ENCODE measurements around the gene TNFAIP8L2.
"Not testable (repeated sequence)": the region's sequence is repeated elsewhere in the genome, so short reads cannot be mapped to it uniquely, and the experiment has no call there.

The TNFAIP8L2 gene

GRCh38 chr1:151193304-151193703 is 36.9 kb downstream of the TNFAIP8L2 start:
- DNase-seq: no peak

- DNase-seq: no peak
Observed at GRCh38 chr1:151193856-151194255, 37.4 kb downstream of the TNFAIP8L2 start.

DNA sequence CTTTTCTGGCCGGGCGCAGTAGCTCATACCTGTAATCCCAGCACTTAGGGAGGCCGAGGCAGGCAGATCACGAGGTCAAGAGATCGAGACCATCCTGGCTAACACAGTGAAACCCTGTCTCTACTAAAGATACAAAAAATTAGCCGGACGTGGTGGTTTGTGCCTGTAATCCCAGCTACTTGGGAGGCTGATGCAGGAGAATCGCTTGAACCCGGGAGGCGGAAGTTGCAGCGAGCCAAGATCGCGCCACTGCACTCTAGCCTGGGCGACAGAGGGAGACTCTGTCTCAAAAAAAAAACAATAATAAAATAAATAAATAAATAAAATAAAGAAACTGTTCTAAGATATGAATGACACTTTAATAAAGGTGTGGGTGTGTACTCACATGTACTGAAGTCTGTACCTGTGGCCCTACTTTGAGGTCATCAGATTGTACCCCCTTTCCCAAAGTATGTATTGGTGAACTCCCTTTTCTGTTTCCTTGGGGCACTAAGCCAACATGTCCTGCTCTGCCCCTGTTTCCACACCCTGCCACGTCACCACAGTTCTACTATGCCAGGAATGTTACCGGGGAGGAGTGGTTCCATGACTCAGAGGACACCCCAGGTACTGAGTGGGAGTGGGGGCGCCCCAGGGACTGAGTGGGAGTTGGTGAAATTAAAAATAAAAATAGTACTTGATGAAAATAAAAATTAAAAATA is 38.6 kb downstream of the TNFAIP8L2 start:
- not testable (repeated sequence) for DNase-seq

DNA sequence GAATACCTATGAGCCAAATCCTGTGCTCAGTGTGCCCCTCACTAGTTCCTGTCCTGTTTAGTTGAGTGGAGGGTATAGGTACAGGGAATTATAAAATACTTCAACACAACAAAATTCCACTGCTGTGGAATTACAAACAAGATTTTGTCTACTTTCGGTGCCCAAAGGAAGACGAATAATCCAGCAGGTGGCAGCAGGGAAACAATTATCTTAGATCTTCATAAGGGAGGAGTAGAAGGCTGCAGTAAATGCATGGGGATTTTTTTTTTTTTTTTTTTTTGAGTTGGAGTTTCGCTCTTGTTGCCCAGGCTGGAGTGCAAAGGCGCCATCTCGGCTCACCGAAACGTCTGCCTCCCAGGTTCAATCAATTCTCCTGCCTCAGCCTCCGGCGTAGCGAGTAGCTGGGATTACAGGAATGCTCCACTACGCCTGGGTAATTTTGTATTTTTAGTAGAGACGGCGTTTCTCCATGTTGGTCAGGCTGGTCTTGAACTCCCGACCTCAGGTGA is 39.9 kb downstream of the TNFAIP8L2 start:
- peak; percentile 51 to 71 for DNase-seq

DNA sequence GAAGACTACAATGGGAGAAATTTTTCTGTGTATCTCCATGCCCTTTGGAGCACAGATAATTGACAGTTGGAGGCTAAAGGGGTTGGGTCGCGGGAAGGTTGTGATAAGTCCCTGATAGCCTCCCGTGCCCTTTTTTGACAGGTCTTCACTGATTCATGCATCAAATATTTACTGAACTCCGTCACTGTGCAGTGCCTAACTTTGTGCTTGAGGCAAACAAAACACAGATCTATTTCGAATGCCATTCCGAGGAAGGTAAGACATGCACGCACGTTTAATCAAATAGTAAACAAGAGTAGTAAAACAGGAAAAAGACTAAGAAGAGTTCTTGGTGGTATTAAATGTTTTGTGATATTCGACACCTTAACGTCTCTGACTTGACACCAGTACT is 41.4 kb downstream of the TNFAIP8L2 start:
- DNase-seq: no peak

DNA sequence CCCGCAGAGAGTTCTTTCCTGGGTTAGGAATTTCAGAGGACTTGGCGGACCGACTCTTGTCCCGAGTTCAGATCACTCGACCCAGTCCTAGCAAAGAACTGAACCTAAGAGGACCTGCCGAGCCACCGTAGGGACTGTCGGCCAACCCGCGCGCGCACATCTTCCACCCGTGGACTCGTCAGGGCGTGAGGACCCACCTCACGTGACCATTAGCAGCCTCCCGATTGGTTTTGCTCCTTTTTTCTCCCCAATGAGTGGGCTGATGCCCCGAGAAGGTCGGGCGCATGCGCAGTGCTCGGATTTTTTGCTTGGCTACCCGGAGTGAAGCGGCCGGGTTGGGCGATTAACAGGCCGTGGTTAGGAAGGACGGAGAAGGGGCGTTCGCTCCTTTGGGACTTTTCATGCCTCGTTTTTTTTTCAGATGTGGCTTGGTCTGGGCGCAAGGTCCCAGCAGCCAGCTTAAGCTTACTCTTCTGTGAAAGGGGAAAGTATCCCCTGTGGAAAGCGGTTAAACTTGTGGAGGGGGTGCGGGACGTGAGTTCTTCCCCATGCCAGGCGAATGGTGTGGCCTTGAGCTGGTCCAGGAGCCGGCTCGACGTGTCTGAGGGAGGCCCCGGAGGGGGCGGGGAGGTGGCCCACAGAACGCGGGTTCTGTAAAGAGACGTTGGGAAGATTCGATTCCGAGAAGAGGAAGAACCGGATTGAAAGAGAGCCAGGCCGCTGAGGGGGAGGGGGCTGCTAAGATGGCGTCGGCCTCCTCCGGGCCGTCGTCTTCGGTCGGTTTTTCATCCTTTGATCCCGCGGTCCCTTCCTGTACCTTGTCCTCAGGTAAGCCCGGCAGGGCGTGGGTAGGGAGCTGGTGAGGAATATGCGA is 42.0 kb downstream of the TNFAIP8L2 start, which contains the start of gene PIP5K1A:
Gene PIP5K1A, plus strand, starts transcription at position 299 of the 874 bp plus-strand sequence. Its CDS starts 445 bp downstream, at position 744.
- DNase-seq: peak; percentile 99

- peak in 1 of 2 donors; percentile 10 for DNase-seq
Observed at GRCh38 chr1:151199873-151200581, 43.6 kb downstream of the TNFAIP8L2 start.

GRCh38 chr1:151205381-151205965 is 49.0 kb downstream of the TNFAIP8L2 start:
- DNase-seq: not testable (repeated sequence)

All from CD4-positive, alpha-beta T cell treated with Interleukin-1 beta for 1 hour (primary cell).